Smooth muscle cell of the brain vasculature (primary cell): ENCODE results near the gene DNAH3.
"Not testable (repeated sequence)": the region's sequence is repeated elsewhere in the genome, so short reads cannot be mapped to it uniquely, and the experiment has no call there.

ENCODE experiments used
- DNase-seq: peaks from one replicate; pipeline ENCODE4 v3.0.0-alpha.2; 2012; ENCODE audit warnings: low read depth, low spot score

DNAH3 gene

DNA sequence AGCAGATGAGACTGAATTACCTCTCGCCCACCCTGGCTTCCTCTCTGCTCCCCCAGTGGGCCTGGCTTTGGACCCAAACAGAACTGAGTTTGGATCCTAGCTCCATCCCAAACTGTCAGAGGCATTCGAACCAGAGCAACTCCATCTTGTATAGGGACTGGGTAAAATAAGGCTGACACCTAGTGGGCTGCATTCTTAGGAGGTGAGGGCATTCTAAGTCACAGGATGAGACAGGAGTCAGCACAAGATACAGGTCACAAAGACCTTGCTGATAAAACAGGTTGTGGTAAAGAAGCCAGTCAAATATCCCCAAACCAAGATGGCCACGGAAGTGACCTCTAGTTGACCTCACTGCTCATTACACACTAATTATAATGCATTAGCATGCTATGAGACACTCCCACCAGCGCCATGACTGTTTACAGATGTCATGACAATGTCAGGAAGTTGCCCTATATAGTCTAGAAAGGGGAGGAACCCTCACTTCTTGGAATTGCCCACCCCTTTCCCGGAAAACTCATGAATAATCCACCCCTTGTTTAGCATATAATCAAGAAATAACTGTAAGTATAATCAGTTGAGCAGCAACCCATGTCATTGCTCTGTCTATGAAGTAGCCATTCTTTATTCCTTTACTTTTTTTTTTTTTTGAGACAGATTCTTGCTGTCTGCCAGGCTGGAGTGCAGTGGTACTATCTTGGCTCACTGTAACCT, 205.6 kb downstream of the DNAH3 start:
- DNase-seq = no peak

GRCh38 chr16:20942256-20942655, 208.4 kb downstream of the DNAH3 start:
- no peak for DNase-seq

DNA sequence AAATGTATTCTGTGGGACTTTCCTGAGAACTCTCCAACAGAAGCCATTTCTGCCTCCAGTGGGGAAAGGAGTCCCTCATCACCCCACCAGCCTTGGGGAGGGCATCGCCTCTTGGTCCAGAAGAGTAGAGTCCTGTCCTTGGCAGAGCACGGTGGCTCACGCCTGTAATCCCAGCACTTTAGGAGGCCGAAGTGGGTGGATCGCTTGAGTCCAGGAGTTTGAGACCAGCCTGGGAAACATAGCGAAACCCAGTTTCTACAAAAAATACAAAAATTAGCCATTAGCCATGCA, 209.1 kb downstream of the DNAH3 start:
- no peak for DNase-seq

GRCh38 chr16:20940871-20941635, 209.6 kb downstream of the DNAH3 start:
- DNase-seq = no peak

DNA sequence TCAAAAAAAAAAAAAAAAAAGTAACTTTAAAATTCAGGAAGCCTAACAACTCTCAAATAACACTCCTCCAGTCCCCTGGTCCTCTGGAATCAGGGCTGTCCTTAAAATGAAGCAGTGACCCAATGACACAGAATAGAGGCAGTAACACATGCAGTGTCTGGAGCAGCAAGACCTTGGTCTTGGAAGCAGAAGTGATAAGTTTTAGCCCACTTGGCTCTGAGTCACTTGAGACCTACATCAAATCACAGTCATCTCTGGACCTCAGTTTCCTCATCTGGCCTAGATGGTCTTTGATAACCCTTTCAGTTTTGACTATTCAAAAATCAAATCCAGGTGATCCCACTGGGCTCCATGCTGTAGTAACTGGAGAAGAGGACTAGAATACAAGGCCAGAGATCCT, 211.0 kb downstream of the DNAH3 start:
- no peak for DNase-seq

DNA sequence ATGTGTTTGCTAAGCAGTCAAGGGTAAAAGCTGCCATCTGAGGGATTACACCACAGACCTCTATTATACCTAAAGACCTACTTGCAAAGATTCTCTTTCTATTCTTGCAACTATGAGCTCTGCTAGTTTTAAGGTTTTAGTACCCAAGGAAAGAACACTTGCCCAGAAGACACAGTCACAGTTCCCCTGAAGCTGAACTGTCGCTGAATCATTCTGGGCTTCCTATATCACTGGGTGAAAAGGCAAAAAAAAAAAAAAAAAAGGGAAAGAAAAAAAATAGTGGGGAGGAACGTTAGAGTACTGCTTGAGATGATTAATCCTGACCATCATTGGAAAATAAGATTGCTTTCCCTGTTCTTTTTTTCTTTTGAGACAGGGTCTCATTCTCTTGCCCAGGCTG, 212.2 kb downstream of the DNAH3 start:
- no peak for DNase-seq

GRCh38 chr16:20937736-20938135, 212.9 kb downstream of the DNAH3 start:
- no peak for DNase-seq

- DNase-seq = no peak
Observed at GRCh38 chr16:20933589-20933988, 217.1 kb downstream of the DNAH3 start.

GRCh38 chr16:20931066-20931600, 219.5 kb downstream of the DNAH3 start:
- no peak for DNase-seq

DNA sequence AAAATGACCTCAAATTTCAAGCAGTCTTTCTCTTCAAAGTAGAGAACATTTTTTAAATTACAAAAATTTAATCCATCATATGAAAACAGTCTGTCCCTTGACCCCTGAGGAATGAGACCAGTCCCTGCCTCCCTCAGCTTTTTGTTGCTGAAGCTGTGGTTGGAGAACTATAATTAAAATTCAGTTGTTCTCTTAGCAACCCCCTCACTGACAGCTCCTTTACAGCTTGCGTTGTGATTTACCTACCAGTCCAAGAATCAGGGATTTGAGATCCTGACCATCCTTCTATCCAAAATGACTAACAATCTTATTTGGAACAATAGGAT, 220.3 kb downstream of the DNAH3 start:
- DNase-seq = no peak

- DNase-seq = not testable (repeated sequence)
Observed at GRCh38 chr16:20929676-20930364, 220.8 kb downstream of the DNAH3 start.

DNA sequence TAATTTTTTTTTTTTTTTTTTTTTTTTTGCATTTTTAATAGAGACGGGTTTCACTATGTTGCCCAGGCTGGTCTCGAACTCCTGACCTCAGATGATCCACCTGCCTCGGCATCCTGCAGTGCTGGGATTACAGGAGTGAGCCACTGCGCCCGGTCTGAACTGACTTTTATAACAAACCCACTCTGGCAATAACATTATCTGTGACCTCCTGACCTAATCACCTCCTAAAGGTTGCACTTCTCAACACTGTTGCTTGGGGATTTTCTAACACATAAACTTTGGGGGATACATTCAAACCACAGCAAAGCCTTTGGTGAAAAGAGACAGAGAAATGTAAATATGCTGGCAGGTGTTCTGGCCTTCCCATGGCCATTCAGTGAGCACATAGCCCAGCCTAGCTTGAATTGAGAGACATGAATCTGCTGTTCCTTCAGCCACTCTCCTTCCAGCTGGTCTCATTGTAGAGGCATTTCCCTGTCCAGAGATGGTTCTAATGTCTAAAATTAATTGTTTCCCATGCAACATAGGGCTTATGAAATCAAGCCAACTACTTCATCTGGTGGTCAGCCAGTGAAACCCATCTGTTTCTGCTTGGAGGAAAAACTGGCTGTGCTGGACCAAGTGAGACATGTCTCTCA, 221.8 kb downstream of the DNAH3 start:
- DNase-seq = no peak

GRCh38 chr16:20925751-20926150, 224.9 kb downstream of the DNAH3 start:
- DNase-seq = no peak

- no peak for DNase-seq
Observed at GRCh38 chr16:20923876-20924275, 226.8 kb downstream of the DNAH3 start.

- no peak for DNase-seq
Observed at GRCh38 chr16:20920799-20921198, 229.8 kb downstream of the DNAH3 start.

DNA sequence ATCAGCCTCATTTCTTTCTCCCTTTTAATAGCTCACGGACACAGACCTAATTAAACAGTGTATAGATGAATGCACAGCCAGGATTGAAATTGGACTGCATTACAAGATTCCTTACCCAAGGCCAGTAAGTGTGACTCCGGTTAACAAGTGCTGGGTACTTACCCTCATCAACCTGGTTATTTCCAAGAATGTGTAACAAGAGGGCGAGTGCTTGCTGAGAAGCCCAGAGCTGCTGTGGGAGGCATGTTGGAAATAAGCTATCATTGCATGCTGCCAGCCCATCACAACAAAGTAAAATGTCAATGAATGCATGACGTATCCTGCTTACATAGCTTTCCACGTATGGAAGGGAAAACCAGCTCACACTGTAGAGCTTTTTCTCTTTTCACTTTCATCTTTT, 230.6 kb downstream of the DNAH3 start:
- no peak for DNase-seq

- DNase-seq = no peak
Observed at GRCh38 chr16:20918486-20919239, 232.0 kb downstream of the DNAH3 start.

DNA sequence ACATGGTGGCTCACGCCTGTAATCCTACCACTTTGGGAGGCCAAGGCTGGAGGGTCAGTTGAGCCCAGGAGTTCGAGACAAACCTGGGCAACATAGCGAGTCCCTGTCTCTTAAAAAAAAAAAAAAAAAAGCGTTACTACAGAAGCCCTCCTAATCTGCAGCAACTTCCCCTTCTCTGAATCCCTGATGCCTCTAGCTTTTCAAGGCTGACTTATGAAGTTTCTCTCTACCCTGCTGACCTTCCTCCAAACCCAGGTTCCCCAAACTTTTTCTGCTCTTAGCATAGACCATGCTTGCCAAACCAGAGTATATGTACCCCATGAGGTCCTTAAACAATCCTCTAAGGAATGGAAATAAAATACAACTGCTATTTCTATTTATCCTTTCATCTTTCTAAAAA, 233.7 kb downstream of the DNAH3 start:
- DNase-seq = no peak

- no peak for DNase-seq
Observed at GRCh38 chr16:20916289-20916688, 234.4 kb downstream of the DNAH3 start.

DNA sequence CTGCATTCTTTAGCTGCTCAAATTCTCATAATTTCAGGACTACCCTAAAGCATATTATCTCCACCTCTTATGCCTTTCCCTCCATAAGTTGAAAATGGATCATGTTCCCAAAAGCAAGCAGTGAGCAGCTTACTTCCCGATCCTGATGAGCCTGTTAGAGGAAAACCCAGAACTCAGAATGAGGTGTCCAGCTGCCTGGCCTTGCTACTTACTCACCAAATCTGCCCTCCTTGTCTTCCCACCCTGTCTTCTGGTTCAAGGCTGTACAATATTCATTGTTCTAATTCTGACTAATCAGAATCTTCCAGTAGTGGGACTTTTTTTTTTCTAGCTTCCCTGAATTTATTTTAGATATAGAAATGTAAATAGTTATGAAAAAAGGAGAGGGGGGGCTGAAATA, 239.3 kb downstream of the DNAH3 start:
- DNase-seq = no peak

DNA sequence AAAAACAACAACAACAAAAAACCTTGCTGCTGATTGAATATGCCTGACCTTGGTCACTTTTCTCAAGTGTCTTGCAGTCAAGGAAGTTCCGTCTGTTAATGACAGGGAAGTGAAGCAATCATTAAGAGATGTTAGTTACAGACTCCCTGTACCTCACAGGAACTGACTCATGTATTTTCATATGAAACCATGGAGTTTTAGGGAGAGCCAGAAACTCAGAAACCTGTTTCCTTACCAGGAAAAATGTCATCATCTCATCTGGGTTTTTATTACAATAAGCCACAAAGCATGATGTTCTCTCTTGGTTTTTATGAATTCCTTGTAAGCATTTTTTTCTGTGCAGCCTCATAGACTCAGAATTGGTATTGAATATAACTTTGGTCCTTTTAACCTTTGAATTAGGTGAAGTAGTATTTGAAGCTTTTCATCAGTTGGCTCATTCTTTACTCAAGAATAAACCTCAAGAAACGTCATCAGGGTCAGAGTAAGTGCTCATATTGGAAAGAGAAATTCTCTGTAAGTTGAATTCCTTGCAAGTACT, 239.8 kb downstream of the DNAH3 start:
- DNase-seq = no peak
